HG02759 (cell line): Measurements from ENCODE around the gene GPALPP1.
"Not testable (repeated sequence)": the region's sequence is repeated elsewhere in the genome, so short reads cannot be mapped to it uniquely, and the experiment has no call there.

ENCODE experiments used
- ATAC-seq: cut with Tn5 transposase; IDR thresholded peaks from one replicate; pipeline ENCODE4 v1.9.1; 2021; ENCODE audit warnings: mild to moderate bottlenecking, moderate library complexity; ENCODE audit not compliant: unreplicated experiment

The GPALPP1 gene

GRCh38 chr13:45003417-45003816 is 14.1 kb downstream of the GPALPP1 start:
- no peak for ATAC-seq

- no peak for ATAC-seq
Measured at GRCh38 chr13:45004096-45004495, 14.8 kb downstream of the GPALPP1 start.

GRCh38 chr13:45007225-45007624 is 17.9 kb downstream of the GPALPP1 start:
- ATAC-seq = no peak

- no peak for ATAC-seq
Measured at GRCh38 chr13:45007823-45008222, 18.5 kb downstream of the GPALPP1 start.

- ATAC-seq = no peak
Measured at GRCh38 chr13:45011198-45011597, 21.9 kb downstream of the GPALPP1 start.

GRCh38 chr13:45015300-45015699 is 26.0 kb downstream of the GPALPP1 start:
- ATAC-seq = no peak

- ATAC-seq = no peak
Measured at GRCh38 chr13:45016792-45017425, 27.6 kb downstream of the GPALPP1 start.

GRCh38 chr13:45019981-45020380 is 30.6 kb downstream of the GPALPP1 start:
- not testable (repeated sequence) for ATAC-seq

- ATAC-seq = no peak
Measured at GRCh38 chr13:45021250-45021649, 31.9 kb downstream of the GPALPP1 start.

- ATAC-seq = no peak
Measured at GRCh38 chr13:45024847-45025246, 35.5 kb downstream of the GPALPP1 start.

- no peak for ATAC-seq
Measured at GRCh38 chr13:45034342-45034741, 45.0 kb downstream of the GPALPP1 start.

GRCh38 chr13:45036206-45036605 is 46.9 kb downstream of the GPALPP1 start:
- no peak for ATAC-seq

GRCh38 chr13:45040173-45040572 is 50.8 kb downstream of the GPALPP1 start:
- no peak for ATAC-seq

- no peak for ATAC-seq
Measured at GRCh38 chr13:45040622-45041021, 51.3 kb downstream of the GPALPP1 start.

- ATAC-seq = no peak
Measured at GRCh38 chr13:45042539-45042938, 53.2 kb downstream of the GPALPP1 start.

GRCh38 chr13:45046445-45046844 is 57.1 kb downstream of the GPALPP1 start:
- ATAC-seq = no peak

- ATAC-seq = no peak
Measured at GRCh38 chr13:45047394-45048310, 58.3 kb downstream of the GPALPP1 start.

- ATAC-seq = peak; percentile 41
Measured at GRCh38 chr13:45048890-45049407, 59.6 kb downstream of the GPALPP1 start.

GRCh38 chr13:45049478-45049877 is 60.1 kb downstream of the GPALPP1 start:
- no peak for ATAC-seq

- ATAC-seq = no peak
Measured at GRCh38 chr13:45051315-45051714, 62.0 kb downstream of the GPALPP1 start.

- ATAC-seq = peak; percentile 75
Measured at GRCh38 chr13:45055198-45055901, 66.0 kb downstream of the GPALPP1 start.
